Measurements from ENCODE around the gene PPM1G.
"Not testable (repeated sequence)": the region's sequence is repeated elsewhere in the genome, so short reads cannot be mapped to it uniquely, and the experiment has no call there.

Gene PPM1G

GRCh38 chr2:27356382-27357181 is 52.8 kb downstream of the PPM1G start, which contains the start of gene GTF3C2:
Gene GTF3C2 (minus strand): TSS chr2:27356764. CDS start chr2:27343554, 13,210 bp downstream.
- peak within 1 kb of the TSS; percentile 98 for H3K4me3 ChIP-seq (ENCODE audit: low read depth, low read length)
- peak; percentile 98 for DNase-seq (ENCODE audit: low read depth)
- TF ChIP-seq, protein P1, sequence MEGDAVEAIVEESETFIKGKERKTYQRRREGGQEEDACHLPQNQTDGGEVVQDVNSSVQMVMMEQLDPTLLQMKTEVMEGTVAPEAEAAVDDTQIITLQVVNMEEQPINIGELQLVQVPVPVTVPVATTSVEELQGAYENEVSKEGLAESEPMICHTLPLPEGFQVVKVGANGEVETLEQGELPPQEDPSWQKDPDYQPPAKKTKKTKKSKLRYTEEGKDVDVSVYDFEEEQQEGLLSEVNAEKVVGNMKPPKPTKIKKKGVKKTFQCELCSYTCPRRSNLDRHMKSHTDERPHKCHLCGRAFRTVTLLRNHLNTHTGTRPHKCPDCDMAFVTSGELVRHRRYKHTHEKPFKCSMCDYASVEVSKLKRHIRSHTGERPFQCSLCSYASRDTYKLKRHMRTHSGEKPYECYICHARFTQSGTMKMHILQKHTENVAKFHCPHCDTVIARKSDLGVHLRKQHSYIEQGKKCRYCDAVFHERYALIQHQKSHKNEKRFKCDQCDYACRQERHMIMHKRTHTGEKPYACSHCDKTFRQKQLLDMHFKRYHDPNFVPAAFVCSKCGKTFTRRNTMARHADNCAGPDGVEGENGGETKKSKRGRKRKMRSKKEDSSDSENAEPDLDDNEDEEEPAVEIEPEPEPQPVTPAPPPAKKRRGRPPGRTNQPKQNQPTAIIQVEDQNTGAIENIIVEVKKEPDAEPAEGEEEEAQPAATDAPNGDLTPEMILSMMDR (conservative IDR thresholded peaks at IDR 0.05; ENCODE audit: low read depth, low read length), result no peak

DNA sequence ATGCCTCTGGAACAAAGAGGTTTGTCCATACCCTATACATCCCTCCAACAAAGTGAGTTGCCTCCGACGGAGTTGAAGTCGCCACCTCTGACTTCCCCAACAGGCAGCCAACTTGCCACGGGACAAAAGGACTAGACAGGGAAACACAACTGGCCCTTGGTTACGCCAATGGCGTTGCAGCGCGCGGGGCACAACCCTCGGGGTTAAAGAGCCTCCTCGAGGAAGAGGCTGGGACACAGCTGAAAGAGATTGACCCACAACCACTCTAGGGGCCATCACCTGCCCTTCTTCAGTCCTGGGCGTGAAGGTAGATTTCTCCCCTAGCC is 53.4 kb downstream of the PPM1G start:
- TF ChIP-seq, protein P1 (conservative IDR thresholded peaks at IDR 0.05; ENCODE audit: low read depth, low read length), result no peak
- peak; percentile 62 for DNase-seq (ENCODE audit: low read depth)
- H3K4me3 ChIP-seq (ENCODE audit: low read depth, low read length), result peak overlapping the region; percentile 98

DNA sequence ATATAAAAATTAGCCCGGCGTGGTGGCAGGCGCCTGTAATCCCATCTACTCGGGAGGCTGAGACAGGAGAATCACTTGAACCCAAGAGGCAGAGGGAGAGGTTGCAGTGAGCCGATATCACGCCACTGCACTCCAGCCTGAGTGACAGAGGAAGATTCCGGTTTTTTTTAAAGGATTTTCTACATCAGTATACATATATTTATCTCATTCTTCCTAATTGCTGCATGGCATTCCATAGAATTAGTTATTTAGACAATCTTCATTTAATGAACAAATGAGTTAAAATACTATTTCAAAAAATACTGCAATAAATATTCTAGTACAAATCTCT is 54.8 kb downstream of the PPM1G start:
- H3K4me3 ChIP-seq (ENCODE audit: low read depth, low read length), result no peak overlapping the region
- TF ChIP-seq, protein P1 (conservative IDR thresholded peaks at IDR 0.05; ENCODE audit: low read depth, low read length), result no peak
- no peak for DNase-seq (ENCODE audit: low read depth)

GRCh38 chr2:27353762-27354596 is 55.4 kb downstream of the PPM1G start:
- H3K4me3 ChIP-seq (ENCODE audit: low read depth, low read length), result no peak overlapping the region
- TF ChIP-seq, protein P1 (conservative IDR thresholded peaks at IDR 0.05; ENCODE audit: low read depth, low read length), result no peak
- peak; percentile 23 for DNase-seq (ENCODE audit: low read depth)

DNA sequence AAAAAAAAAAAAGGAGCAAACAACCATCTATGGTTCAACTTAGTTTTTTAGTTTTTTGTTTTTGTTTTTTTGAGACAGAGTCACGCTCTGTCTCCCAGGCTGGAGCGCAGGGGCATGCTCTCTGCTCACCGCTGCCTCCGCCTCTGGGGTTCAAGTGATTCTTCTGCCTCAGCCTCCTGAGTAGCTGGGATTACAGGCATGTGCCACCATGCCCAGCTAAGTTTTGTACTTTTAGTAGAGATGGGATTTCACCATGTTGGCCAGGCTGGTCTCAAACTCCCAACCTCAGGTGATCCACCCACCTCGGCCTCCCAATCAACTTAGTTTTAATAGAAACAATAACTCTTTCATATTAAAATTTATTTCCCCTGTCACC is 56.0 kb downstream of the PPM1G start:
- not testable (repeated sequence) for DNase-seq (ENCODE audit: low read depth); H3K4me3 ChIP-seq (ENCODE audit: low read depth, low read length)

GRCh38 chr2:27351802-27352598 is 57.4 kb downstream of the PPM1G start:
- TF ChIP-seq, protein P1 (conservative IDR thresholded peaks at IDR 0.05; ENCODE audit: low read depth, low read length), result no peak
- no peak overlapping the region for H3K4me3 ChIP-seq (ENCODE audit: low read depth, low read length)
- DNase-seq (ENCODE audit: low read depth), result no peak

GRCh38 chr2:27350106-27350693 is 59.2 kb downstream of the PPM1G start:
- TF ChIP-seq, protein P1 (conservative IDR thresholded peaks at IDR 0.05; ENCODE audit: low read depth, low read length), result no peak

More at GRCh38 chr2:27350106-27350693, 59.2 kb downstream of the PPM1G start:
- DNase-seq (ENCODE audit: low read depth), result no peak
- H3K4me3 ChIP-seq (ENCODE audit: low read depth, low read length), result no peak overlapping the region

All from choroid plexus epithelial cell (primary cell).